ENCODE measurements around the gene VPS39.
A peak's percentile ranks its signal among the peaks of the same experiment; 100 is the strongest.

The VPS39 gene

GRCh38 chr15:42141246-42141645, 66.9 kb downstream of the VPS39 start:
- no peak for TF ChIP-seq ZFX (IDR thresholded peaks at IDR 0.05; ENCODE audit: borderline replicate concordance)

GRCh38 chr15:42140383-42141070, 67.6 kb downstream of the VPS39 start:
- no peak for TF ChIP-seq CTCF (IDR thresholded peaks at IDR 0.05)
- no peak for TF ChIP-seq ZFX (IDR thresholded peaks at IDR 0.05; ENCODE audit: borderline replicate concordance)
- no peak overlapping the region for H3K27ac ChIP-seq

More at GRCh38 chr15:42141246-42141645, 66.9 kb downstream of the VPS39 start:
- H3K27ac ChIP-seq = no peak overlapping the region

GRCh38 chr15:42139596-42139995, 68.5 kb downstream of the VPS39 start:
- no peak overlapping the region for H3K27ac ChIP-seq
- no peak for TF ChIP-seq ZFX (IDR thresholded peaks at IDR 0.05; ENCODE audit: borderline replicate concordance)
- TF ChIP-seq CTCF (IDR thresholded peaks at IDR 0.05) = no peak

GRCh38 chr15:42138968-42139386, 69.1 kb downstream of the VPS39 start:
- TF ChIP-seq CTCF (IDR thresholded peaks at IDR 0.05) (no peak), ZFX (IDR thresholded peaks at IDR 0.05; ENCODE audit: borderline replicate concordance) (no peak)
- H3K27ac ChIP-seq = no peak overlapping the region

- H3K27ac ChIP-seq = no peak overlapping the region
- TF ChIP-seq CTCF (IDR thresholded peaks at IDR 0.05) (no peak), ZFX (IDR thresholded peaks at IDR 0.05; ENCODE audit: borderline replicate concordance) (no peak)
These were observed 69.7 kb downstream of the VPS39 start for GRCh38 chr15:42138411-42138810.

GRCh38 chr15:42137461-42138261, 70.4 kb downstream of the VPS39 start:
- no peak overlapping the region for H3K27ac ChIP-seq
- peak; percentile 78 for TF ChIP-seq CTCF (IDR thresholded peaks at IDR 0.05)
- TF ChIP-seq ZFX (IDR thresholded peaks at IDR 0.05; ENCODE audit: borderline replicate concordance) = no peak

GRCh38 chr15:42136513-42136912, 71.6 kb downstream of the VPS39 start:
- TF ChIP-seq CTCF (IDR thresholded peaks at IDR 0.05) (no peak), ZFX (IDR thresholded peaks at IDR 0.05; ENCODE audit: borderline replicate concordance) (no peak)
- no peak overlapping the region for H3K27ac ChIP-seq
